GM10248 (cell line): ENCODE results near the gene NENF.
"Not testable (repeated sequence)": the region's sequence is repeated elsewhere in the genome, so short reads cannot be mapped to it uniquely, and the experiment has no call there.

Source experiments
- CTCF ChIA-PET: fragments of 300-600 bp; sonication (Branson Sonifier 250); formaldehyde crosslinking; extraction: SDS; loops from one replicate; lab custom pipeline; 2021; ENCODE audit warnings: antibody characterized with exemption; lab: Yijun Ruan, JAX
- POLR2A ChIA-PET: fragments of 350-650 bp; sonication (Branson Sonifier 250); formaldehyde crosslinking; extraction: SDS; loops from one replicate; lab custom pipeline; 2020; ENCODE audit warnings: antibody characterized with exemption; lab: Yijun Ruan, JAX
- DNase-seq: peaks from one replicate; pipeline ENCODE4 v3.0.0; 2012; ENCODE audit errors: extremely low spot score
- TF ChIP-seq, protein P1 (sequence below): IDR thresholded peaks from 2 replicates; pipeline ENCODE4 v1.5.1; 2012; ENCODE audit warnings: mild to moderate bottlenecking, low read depth; ENCODE audit errors: extremely low read depth, missing control alignments, control extremely low read depth

The NENF gene

DNA sequence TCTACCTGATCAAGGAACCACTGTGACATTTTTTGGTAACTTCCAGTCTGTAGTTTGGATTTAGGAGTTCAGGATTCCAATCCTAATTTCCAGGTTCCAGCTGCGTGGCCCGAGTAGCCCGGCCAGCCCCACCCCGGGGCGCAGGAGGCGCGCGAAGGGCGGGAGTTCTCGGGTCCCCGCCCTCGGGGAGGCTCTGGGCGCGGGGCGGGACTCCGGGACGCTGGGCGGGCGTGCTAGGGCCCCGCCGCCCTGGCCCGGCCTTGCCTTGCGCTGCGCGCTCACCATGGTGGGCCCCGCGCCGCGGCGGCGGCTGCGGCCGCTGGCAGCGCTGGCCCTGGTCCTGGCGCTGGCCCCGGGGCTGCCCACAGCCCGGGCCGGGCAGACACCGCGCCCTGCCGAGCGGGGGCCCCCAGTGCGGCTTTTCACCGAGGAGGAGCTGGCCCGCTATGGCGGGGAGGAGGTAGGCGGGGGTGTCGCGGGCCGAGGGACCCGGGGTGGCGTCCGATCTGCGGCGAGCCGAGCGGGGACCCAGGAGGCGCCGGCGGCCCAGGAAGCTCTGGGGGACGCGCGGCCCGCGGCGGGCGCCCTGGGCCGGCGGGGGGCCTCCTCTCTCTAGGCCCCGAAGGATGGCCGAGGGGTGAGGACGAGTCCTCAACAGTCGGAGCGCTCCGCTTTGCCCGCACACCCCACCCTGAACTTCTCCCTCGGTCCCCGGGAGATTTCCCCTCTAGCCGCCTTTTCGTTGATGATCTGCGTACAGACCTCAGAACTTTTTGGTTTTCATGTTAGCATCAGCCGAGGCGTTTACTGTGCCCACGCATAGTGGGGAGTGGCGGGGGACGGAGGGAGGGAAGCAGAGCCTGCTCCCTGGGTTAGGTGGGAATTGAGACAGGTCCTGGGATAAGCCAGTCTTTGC, at the start of gene NENF:
TSS of gene NENF (plus strand) at position 260 of the 916 bp plus-strand sequence. CDS start at position 284, 24 bp downstream.
- TF ChIP-seq, protein P1, sequence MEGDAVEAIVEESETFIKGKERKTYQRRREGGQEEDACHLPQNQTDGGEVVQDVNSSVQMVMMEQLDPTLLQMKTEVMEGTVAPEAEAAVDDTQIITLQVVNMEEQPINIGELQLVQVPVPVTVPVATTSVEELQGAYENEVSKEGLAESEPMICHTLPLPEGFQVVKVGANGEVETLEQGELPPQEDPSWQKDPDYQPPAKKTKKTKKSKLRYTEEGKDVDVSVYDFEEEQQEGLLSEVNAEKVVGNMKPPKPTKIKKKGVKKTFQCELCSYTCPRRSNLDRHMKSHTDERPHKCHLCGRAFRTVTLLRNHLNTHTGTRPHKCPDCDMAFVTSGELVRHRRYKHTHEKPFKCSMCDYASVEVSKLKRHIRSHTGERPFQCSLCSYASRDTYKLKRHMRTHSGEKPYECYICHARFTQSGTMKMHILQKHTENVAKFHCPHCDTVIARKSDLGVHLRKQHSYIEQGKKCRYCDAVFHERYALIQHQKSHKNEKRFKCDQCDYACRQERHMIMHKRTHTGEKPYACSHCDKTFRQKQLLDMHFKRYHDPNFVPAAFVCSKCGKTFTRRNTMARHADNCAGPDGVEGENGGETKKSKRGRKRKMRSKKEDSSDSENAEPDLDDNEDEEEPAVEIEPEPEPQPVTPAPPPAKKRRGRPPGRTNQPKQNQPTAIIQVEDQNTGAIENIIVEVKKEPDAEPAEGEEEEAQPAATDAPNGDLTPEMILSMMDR, result no peak
- peak; percentile 97 for DNase-seq
- ChIA-PET CTCF (interaction anchor here (1.0 to 2.6 kb wide), 9 partner anchors 8 to 397 kb away, joined by 3 to 20 read pairs (median 3); partner anchors contain the start of genes DTL, INTS7 and PACC1), POLR2A (no interaction called here)

DNA sequence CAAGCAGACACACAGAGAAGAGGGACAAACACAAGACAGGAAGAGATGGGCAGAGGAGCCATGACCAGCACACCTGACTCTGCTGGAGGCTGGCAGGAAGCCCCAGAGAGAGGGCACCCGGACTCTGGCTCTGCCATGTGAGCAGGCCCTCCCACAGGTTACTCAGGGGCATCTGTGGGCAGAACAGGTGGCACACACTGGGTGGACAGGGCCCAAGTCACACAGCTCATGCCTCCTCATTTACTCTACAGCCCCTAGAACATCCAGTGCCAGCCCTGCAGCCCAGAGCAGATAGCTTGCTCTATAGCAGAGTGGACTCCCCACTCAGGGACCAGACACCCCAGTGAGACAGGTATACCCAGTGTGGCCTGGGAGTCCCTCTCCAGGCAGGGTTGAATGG, 46.7 kb upstream of the NENF start:
- TF ChIP-seq, protein P1, result no peak
- POLR2A ChIA-PET, result interaction anchor here (0.6 kb wide), 1 partner anchor 22 kb away, joined by 3 read pairs; no protein-coding TSS in a partner anchor
- CTCF ChIA-PET, result no interaction called here
- DNase-seq, result no peak

DNA sequence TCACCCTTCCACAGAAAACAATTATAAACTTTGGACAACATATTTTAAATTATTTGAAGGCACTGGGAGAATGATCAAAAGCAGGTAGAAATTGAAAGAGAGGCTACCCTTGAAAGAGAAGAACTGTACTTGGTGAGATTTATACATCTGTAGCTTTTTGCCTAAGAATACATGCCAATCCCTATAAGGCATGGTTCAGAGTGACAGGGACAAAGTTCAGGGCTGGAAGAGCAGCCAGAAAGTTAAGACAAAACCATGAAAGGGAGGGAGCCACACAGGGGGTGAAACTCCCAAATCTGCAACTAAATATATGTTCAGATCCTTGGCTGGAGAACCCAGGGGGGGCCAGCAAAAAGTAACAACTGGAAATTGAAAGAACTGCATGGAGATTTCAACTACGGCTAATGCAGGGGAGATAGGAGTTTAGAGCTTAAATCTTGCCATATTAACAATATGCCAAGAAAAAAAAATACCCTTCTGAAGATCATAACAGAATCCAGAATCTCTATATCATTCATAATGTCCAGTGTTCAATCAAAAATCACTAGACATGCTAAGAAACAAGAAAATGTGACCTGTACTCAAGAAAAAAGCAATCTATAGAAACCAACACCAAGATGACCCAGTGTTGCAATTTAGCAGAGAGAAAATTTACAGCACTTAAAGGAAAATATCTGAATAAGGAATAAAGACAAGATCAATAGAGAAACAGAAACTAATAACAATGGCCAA, 43.6 kb upstream of the NENF start:
- CTCF ChIA-PET, result interaction anchor here (1.5 kb wide), 1 partner anchor 9 kb away, joined by 4 read pairs; no protein-coding TSS in a partner anchor
- TF ChIP-seq, protein P1, result no peak
- DNase-seq, result no peak
- POLR2A ChIA-PET, result no interaction called here

DNA sequence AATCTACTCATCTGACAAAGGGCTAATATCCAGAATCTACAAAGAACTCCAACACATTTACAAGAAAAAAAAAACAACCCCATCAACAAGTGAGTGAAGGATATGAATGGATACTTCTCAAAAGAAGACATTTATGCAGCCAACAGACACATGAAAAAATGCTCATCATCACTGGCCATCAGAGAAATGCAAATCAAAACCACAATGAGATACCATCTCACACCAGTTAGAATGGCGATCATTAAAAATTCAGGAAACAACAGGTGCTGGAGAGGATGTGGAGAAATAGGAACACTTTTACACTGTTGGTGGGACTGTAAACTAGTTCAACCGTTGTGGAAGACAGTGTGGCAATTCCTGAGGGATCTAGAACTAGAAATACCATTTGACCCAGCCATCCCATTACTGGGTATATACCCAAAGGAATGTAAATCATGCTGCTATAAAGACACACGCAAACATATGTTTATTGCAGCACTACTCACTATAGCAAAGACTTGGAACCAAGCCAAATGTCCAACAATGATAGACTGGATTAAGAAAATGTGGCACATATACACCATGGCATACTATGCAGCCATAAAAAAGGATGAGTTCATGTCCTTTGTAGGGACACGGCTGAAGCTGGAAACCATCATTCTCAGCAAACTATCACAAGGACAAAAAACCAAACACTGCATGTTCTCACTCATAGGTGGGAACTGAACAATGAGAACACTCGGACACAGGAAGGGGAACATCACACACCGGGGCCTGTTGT, 36.9 kb upstream of the NENF start:
- CTCF ChIA-PET, POLR2A ChIA-PET, DNase-seq: not testable (repeated sequence)

DNA sequence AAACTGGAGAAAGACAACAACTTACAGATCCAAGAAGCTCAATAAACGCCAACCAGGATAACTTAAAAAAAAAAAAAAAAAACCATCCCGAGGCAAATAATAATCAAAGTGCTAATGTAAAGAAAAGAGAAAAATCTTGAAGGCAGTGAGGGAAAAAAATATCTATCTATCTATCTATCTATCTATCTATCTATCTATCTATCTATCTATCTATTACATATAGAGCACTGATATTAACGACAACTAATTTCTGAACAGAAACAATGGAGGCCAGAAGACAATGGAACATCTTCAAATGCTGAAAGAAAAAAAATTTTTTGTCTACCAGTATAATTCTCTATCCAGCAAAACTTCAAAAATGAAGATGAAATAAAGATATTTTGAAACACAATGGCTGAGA, 36.1 kb upstream of the NENF start:
- CTCF ChIA-PET, result no interaction called here
- TF ChIP-seq, protein P1, result no peak
- POLR2A ChIA-PET, result no interaction called here
- no peak for DNase-seq

DNA sequence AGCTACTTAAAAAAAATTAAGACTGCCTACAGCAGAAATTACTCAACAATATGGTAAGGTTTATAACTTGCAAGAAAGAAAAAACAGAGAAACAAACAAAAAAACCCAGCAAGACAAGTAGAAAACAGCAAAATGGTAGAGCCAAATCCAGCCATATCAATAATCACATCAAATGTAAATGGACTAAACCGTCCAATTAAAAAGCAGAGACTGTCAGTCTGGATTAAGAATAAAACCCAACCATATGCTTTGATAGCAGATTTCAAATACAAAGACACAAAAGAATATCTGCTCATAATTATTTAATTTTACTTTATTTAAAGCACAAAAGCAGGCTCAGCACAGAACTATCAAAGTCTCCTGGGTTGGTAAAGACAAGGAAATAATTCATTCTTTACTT, 35.5 kb upstream of the NENF start:
- CTCF ChIA-PET, result no interaction called here
- TF ChIP-seq, protein P1, result no peak
- POLR2A ChIA-PET, result no interaction called here
- no peak for DNase-seq
